Measurements from ENCODE around the gene AAK1. TPM values are rescaled to one million over a fixed set of nuclear protein-coding genes. Genes with fewer than 3 reads are reported as not detected.

Gene AAK1
- total RNA-seq, 1 experiment from 2014 or later = 35.6 TPM

DNA sequence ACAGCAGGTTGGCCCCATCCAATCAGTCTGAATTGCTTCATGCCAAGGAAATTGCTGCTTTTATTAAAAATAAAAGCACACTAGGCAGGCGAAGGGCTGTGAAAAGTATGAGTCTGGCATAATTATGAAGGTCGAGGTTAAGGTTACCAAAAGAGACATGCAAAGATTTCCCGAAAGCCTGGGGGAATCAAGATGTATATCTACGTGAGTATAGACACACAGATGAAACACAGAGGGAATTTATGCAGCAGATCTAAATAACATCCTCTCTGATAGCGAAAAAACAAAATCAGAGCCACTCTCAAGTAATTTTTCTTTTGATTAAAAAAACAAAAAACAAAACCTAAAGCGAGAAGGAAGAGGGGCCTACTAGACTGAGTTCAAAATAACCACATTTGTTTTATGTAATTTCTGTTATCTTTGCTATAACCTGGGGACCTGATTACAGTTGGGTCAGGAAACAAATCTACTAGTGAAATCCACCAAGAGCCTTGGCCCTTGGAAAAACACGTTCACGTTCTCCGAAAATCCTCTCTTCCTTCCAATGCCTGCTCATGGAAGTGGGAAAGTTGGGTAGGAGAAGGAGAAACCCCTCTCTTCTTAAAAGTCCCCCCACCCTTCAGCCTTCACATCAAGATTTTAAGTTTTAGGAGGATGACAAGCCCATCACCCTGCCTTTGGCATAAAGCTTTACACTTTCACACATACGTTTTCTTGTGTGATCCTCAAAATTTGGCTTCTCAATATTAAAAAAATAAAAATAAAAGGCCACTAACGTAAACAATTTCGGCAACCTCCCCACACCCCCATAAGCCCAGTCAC is 1.4 kb downstream of the AAK1 start:
- Mint-ChIP-seq H3K4me3 (peak overlapping the region; percentile 91), H3K36me3 (peaks cover 3% of the 10 kb centered on the region; the same call in 1 of the 2 replicates), H3K27ac (peak overlapping the region; percentile 46; the same call in 1 of the 2 replicates), H3K27me3 (ENCODE audit: low read depth) (peaks cover 11% of the 10 kb centered on the region), H3K4me1 (peaks cover 50% of the 10 kb centered on the region), H3K9me3 (peaks cover 6% of the 10 kb centered on the region)
- TF ChIP-seq, protein P1, sequence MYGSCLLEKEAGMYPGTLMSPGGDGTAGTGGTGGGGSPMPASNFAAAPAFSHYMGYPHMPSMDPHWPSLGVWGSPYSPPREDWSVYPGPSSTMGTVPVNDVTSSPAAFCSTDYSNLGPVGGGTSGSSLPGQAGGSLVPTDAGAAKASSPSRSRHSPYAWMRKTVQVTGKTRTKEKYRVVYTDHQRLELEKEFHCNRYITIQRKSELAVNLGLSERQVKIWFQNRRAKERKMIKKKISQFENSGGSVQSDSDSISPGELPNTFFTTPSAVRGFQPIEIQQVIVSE (CRISPR knock-in tag; IDR thresholded peaks at IDR 0.05; ENCODE audit: borderline replicate concordance) = no peak
- ATAC-seq (no peak), DNase-seq (ENCODE audit: low spot score) (no peak)
- ChIA-PET CTCF (no interaction called here), POLR2A (no interaction called here)

DNA sequence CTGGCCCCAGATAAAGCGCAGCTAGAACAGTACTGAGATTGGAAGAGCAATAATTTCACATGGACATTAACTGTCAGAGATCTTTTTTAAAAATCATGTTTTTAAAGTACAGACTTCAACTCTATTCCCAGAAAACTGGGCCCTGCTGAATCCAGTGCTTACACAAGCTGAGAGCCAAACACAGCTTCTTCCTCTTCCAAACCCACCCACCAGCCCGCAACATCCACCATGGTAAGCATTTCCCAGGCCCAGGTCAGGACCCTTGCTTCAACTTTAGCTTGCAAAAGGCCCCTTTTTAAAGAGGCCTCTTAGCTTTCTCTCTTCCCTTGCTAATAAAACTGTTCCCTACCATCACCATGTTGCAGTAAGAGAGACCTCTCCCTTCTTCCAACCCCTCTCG is 2.1 kb downstream of the AAK1 start:
- H3K27ac Mint-ChIP-seq = no peak overlapping the region; the same call in 1 of the 2 replicates
- peaks cover 8% of the 10 kb centered on the region for H3K27me3 Mint-ChIP-seq (ENCODE audit: low read depth)
- no peak for ATAC-seq
- H3K4me3 Mint-ChIP-seq = peak overlapping the region; percentile 91
- CTCF ChIA-PET = no interaction called here
- peaks cover 50% of the 10 kb centered on the region for H3K4me1 Mint-ChIP-seq
- no peak for DNase-seq (ENCODE audit: low spot score)
- H3K9me3 Mint-ChIP-seq = no peaks in the 10 kb centered on the region; the same call in 1 of the 2 replicates
- no peaks in the 10 kb centered on the region for H3K36me3 Mint-ChIP-seq
- POLR2A ChIA-PET = no interaction called here
- TF ChIP-seq, protein P2, sequence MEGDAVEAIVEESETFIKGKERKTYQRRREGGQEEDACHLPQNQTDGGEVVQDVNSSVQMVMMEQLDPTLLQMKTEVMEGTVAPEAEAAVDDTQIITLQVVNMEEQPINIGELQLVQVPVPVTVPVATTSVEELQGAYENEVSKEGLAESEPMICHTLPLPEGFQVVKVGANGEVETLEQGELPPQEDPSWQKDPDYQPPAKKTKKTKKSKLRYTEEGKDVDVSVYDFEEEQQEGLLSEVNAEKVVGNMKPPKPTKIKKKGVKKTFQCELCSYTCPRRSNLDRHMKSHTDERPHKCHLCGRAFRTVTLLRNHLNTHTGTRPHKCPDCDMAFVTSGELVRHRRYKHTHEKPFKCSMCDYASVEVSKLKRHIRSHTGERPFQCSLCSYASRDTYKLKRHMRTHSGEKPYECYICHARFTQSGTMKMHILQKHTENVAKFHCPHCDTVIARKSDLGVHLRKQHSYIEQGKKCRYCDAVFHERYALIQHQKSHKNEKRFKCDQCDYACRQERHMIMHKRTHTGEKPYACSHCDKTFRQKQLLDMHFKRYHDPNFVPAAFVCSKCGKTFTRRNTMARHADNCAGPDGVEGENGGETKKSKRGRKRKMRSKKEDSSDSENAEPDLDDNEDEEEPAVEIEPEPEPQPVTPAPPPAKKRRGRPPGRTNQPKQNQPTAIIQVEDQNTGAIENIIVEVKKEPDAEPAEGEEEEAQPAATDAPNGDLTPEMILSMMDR (IDR thresholded peaks at IDR 0.05) = no peak
- no peak for TF ChIP-seq ZNF423 (CRISPR knock-in tag; IDR thresholded peaks at IDR 0.05)
- TF ChIP-seq ZNF263 (CRISPR knock-in tag; IDR thresholded peaks at IDR 0.05; ENCODE audit: low read depth) = no peak
- TF ChIP-seq, protein P3, sequence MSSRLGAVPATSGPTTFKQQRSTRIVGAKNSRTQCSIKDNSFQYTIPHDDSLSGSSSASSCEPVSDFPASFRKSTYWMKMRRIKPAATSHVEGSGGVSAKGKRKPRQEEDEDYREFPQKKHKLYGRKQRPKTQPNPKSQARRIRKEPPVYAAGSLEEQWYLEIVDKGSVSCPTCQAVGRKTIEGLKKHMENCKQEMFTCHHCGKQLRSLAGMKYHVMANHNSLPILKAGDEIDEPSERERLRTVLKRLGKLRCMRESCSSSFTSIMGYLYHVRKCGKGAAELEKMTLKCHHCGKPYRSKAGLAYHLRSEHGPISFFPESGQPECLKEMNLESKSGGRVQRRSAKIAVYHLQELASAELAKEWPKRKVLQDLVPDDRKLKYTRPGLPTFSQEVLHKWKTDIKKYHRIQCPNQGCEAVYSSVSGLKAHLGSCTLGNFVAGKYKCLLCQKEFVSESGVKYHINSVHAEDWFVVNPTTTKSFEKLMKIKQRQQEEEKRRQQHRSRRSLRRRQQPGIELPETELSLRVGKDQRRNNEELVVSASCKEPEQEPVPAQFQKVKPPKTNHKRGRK (CRISPR knock-in tag; IDR thresholded peaks at IDR 0.05; ENCODE audit: borderline replicate concordance) = no peak
- TF ChIP-seq HMGA2 (CRISPR knock-in tag; IDR thresholded peaks at IDR 0.05) = no peak
- TF ChIP-seq, protein P4, sequence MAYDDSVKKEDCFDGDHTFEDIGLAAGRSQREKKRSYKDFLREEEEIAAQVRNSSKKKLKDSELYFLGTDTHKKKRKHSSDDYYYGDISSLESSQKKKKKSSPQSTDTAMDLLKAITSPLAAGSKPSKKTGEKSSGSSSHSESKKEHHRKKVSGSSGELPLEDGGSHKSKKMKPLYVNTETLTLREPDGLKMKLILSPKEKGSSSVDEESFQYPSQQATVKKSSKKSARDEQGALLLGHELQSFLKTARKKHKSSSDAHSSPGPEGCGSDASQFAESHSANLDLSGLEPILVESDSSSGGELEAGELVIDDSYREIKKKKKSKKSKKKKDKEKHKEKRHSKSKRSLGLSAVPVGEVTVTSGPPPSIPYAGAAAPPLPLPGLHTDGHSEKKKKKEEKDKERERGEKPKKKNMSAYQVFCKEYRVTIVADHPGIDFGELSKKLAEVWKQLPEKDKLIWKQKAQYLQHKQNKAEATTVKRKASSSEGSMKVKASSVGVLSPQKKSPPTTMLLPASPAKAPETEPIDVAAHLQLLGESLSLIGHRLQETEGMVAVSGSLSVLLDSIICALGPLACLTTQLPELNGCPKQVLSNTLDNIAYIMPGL (CRISPR knock-in tag; IDR thresholded peaks at IDR 0.05) = no peak
- no peak for TF ChIP-seq ZNF138 (CRISPR knock-in tag; conservative IDR thresholded peaks at IDR 0.05)
- TF ChIP-seq ATF1 (CRISPR knock-in tag; IDR thresholded peaks at IDR 0.05) = no peak
- TF ChIP-seq, protein P5, sequence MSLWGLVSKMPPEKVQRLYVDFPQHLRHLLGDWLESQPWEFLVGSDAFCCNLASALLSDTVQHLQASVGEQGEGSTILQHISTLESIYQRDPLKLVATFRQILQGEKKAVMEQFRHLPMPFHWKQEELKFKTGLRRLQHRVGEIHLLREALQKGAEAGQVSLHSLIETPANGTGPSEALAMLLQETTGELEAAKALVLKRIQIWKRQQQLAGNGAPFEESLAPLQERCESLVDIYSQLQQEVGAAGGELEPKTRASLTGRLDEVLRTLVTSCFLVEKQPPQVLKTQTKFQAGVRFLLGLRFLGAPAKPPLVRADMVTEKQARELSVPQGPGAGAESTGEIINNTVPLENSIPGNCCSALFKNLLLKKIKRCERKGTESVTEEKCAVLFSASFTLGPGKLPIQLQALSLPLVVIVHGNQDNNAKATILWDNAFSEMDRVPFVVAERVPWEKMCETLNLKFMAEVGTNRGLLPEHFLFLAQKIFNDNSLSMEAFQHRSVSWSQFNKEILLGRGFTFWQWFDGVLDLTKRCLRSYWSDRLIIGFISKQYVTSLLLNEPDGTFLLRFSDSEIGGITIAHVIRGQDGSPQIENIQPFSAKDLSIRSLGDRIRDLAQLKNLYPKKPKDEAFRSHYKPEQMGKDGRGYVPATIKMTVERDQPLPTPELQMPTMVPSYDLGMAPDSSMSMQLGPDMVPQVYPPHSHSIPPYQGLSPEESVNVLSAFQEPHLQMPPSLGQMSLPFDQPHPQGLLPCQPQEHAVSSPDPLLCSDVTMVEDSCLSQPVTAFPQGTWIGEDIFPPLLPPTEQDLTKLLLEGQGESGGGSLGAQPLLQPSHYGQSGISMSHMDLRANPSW (CRISPR knock-in tag; conservative IDR thresholded peaks at IDR 0.05; ENCODE audit: low read depth) = no peak
- no peak for TF ChIP-seq TEAD1 (CRISPR knock-in tag; IDR thresholded peaks at IDR 0.05)
- TF ChIP-seq ZNF121 (CRISPR knock-in tag; IDR thresholded peaks at IDR 0.05) = no peak
- TF ChIP-seq, protein P6, sequence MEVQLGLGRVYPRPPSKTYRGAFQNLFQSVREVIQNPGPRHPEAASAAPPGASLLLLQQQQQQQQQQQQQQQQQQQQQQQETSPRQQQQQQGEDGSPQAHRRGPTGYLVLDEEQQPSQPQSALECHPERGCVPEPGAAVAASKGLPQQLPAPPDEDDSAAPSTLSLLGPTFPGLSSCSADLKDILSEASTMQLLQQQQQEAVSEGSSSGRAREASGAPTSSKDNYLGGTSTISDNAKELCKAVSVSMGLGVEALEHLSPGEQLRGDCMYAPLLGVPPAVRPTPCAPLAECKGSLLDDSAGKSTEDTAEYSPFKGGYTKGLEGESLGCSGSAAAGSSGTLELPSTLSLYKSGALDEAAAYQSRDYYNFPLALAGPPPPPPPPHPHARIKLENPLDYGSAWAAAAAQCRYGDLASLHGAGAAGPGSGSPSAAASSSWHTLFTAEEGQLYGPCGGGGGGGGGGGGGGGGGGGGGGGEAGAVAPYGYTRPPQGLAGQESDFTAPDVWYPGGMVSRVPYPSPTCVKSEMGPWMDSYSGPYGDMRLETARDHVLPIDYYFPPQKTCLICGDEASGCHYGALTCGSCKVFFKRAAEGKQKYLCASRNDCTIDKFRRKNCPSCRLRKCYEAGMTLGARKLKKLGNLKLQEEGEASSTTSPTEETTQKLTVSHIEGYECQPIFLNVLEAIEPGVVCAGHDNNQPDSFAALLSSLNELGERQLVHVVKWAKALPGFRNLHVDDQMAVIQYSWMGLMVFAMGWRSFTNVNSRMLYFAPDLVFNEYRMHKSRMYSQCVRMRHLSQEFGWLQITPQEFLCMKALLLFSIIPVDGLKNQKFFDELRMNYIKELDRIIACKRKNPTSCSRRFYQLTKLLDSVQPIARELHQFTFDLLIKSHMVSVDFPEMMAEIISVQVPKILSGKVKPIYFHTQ (CRISPR knock-in tag; IDR thresholded peaks at IDR 0.05) = no peak
- TF ChIP-seq, protein P7, sequence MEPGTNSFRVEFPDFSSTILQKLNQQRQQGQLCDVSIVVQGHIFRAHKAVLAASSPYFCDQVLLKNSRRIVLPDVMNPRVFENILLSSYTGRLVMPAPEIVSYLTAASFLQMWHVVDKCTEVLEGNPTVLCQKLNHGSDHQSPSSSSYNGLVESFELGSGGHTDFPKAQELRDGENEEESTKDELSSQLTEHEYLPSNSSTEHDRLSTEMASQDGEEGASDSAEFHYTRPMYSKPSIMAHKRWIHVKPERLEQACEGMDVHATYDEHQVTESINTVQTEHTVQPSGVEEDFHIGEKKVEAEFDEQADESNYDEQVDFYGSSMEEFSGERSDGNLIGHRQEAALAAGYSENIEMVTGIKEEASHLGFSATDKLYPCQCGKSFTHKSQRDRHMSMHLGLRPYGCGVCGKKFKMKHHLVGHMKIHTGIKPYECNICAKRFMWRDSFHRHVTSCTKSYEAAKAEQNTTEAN (CRISPR knock-in tag; IDR thresholded peaks at IDR 0.05) = no peak
- TF ChIP-seq, protein P8, sequence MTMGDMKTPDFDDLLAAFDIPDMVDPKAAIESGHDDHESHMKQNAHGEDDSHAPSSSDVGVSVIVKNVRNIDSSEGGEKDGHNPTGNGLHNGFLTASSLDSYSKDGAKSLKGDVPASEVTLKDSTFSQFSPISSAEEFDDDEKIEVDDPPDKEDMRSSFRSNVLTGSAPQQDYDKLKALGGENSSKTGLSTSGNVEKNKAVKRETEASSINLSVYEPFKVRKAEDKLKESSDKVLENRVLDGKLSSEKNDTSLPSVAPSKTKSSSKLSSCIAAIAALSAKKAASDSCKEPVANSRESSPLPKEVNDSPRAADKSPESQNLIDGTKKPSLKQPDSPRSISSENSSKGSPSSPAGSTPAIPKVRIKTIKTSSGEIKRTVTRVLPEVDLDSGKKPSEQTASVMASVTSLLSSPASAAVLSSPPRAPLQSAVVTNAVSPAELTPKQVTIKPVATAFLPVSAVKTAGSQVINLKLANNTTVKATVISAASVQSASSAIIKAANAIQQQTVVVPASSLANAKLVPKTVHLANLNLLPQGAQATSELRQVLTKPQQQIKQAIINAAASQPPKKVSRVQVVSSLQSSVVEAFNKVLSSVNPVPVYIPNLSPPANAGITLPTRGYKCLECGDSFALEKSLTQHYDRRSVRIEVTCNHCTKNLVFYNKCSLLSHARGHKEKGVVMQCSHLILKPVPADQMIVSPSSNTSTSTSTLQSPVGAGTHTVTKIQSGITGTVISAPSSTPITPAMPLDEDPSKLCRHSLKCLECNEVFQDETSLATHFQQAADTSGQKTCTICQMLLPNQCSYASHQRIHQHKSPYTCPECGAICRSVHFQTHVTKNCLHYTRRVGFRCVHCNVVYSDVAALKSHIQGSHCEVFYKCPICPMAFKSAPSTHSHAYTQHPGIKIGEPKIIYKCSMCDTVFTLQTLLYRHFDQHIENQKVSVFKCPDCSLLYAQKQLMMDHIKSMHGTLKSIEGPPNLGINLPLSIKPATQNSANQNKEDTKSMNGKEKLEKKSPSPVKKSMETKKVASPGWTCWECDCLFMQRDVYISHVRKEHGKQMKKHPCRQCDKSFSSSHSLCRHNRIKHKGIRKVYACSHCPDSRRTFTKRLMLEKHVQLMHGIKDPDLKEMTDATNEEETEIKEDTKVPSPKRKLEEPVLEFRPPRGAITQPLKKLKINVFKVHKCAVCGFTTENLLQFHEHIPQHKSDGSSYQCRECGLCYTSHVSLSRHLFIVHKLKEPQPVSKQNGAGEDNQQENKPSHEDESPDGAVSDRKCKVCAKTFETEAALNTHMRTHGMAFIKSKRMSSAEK (CRISPR knock-in tag; IDR thresholded peaks at IDR 0.05; ENCODE audit: borderline replicate concordance) = no peak
